ENCODE data around the gene PTX4.

DNA sequence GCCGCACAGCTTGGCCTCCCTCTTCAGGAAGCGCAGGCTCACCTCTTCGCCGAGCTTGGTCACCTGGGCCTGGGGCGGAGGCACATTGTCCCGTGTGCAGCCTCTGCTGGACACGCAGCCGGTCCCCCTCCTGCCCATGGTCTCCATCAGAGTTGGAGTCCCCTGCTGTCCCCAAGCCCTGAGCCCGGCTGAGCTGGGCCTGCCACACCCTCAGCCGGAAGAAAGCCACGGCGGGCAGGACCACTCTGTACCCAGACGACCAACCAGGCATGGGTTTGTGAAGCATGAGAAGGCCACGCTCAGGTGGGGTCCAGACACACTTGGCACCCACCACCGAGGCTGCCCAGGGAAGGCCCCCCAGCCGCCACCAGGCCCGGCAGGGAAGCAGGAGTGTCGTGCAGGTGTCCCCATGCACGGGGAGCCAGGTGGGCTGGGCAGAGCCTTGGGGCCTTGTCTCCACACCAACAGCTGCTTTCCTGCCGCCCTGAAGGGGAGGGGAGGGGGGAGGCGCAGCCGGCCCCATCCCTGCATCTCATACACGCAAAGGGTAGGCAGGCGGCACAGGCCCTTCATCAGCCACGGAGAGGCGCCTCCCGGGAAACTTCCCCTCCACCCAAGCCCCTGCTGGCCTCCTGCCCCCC lies 49.6 kb downstream of the PTX4 start:
- no peak for TF ChIP-seq EZH2 (IDR thresholded peaks at IDR 0.05; ENCODE audit: low read depth, unreplicated experiment)
- TF ChIP-seq, protein P1, sequence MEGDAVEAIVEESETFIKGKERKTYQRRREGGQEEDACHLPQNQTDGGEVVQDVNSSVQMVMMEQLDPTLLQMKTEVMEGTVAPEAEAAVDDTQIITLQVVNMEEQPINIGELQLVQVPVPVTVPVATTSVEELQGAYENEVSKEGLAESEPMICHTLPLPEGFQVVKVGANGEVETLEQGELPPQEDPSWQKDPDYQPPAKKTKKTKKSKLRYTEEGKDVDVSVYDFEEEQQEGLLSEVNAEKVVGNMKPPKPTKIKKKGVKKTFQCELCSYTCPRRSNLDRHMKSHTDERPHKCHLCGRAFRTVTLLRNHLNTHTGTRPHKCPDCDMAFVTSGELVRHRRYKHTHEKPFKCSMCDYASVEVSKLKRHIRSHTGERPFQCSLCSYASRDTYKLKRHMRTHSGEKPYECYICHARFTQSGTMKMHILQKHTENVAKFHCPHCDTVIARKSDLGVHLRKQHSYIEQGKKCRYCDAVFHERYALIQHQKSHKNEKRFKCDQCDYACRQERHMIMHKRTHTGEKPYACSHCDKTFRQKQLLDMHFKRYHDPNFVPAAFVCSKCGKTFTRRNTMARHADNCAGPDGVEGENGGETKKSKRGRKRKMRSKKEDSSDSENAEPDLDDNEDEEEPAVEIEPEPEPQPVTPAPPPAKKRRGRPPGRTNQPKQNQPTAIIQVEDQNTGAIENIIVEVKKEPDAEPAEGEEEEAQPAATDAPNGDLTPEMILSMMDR (conservative IDR thresholded peaks at IDR 0.05; ENCODE audit: low read depth in 2 of 2): no peak
